T-helper 2 cell treated with Interferon-gamma antibody and Interleukin-4, amounts not matched to agents 5 μg/mL and 100 μg/mL, for 36 hours (primary cell): ENCODE results near the gene KCNJ1.

Source experiments
- DNase-seq: peaks from one replicate; pipeline ENCODE4 v3.0.0; 2021; ENCODE audit warnings: low spot score
- H3K27ac Mint-ChIP-seq: one replicate; pipeline ENCODE4 v1.8.0; 2021; ENCODE audit warnings: mild to moderate bottlenecking, mixed read lengths
- H3K27me3 Mint-ChIP-seq: one replicate; pipeline ENCODE4 v1.8.0; 2021; ENCODE audit warnings: low read depth, mixed read lengths
- H3K36me3 Mint-ChIP-seq: one replicate; pipeline ENCODE4 v1.8.0; 2021; ENCODE audit warnings: low read depth, mixed read lengths
- H3K4me1 Mint-ChIP-seq: one replicate; pipeline ENCODE4 v1.8.0; 2021; ENCODE audit warnings: low read depth, mixed read lengths
- H3K4me3 Mint-ChIP-seq: one replicate; pipeline ENCODE4 v1.8.0; 2022; ENCODE audit warnings: mild to moderate bottlenecking, moderate library complexity, mixed read lengths
- H3K9me3 Mint-ChIP-seq: one replicate; pipeline ENCODE4 v1.8.0; 2021; ENCODE audit warnings: mixed read lengths

KCNJ1 gene

GRCh38 chr11:128867277-128867676 is at the start of gene KCNJ1:
Gene KCNJ1, minus strand, starts transcription at chr11:128867296. Its CDS starts 27,053 bp downstream, at chr11:128840243.
- DNase-seq = no peak
- Mint-ChIP-seq H3K4me1 (no peaks in the 10 kb centered on the region), H3K9me3 (no peaks in the 10 kb centered on the region), H3K36me3 (no peaks in the 10 kb centered on the region), H3K4me3 (no peak within 1 kb of the TSS), H3K27me3 (peaks cover 17% of the 10 kb centered on the region), H3K27ac (no peak within 1 kb of the TSS)

- Mint-ChIP-seq H3K36me3 (no peaks in the 10 kb centered on the region), H3K4me3 (no peak overlapping the region), H3K4me1 (no peaks in the 10 kb centered on the region), H3K27me3 (peaks cover 7% of the 10 kb centered on the region), H3K9me3 (no peaks in the 10 kb centered on the region), H3K27ac (no peak overlapping the region)
- DNase-seq = no peak
Observed at GRCh38 chr11:128916681-128917080, 49.6 kb upstream of the KCNJ1 start.

- no peaks in the 10 kb centered on the region for H3K4me1 Mint-ChIP-seq
Observed at GRCh38 chr11:128916037-128916572, 49.0 kb upstream of the KCNJ1 start.

GRCh38 chr11:128915149-128915521 is 48.0 kb upstream of the KCNJ1 start:
- Mint-ChIP-seq H3K27ac (no peak overlapping the region), H3K9me3 (no peaks in the 10 kb centered on the region), H3K4me3 (no peak overlapping the region), H3K27me3 (peaks cover 7% of the 10 kb centered on the region), H3K36me3 (no peaks in the 10 kb centered on the region), H3K4me1 (no peaks in the 10 kb centered on the region)
- no peak for DNase-seq

More at GRCh38 chr11:128916037-128916572, 49.0 kb upstream of the KCNJ1 start:
- Mint-ChIP-seq H3K9me3 (no peaks in the 10 kb centered on the region), H3K27ac (no peak overlapping the region), H3K27me3 (peaks cover 7% of the 10 kb centered on the region), H3K4me3 (no peak overlapping the region), H3K36me3 (no peaks in the 10 kb centered on the region)
- DNase-seq = no peak

GRCh38 chr11:128914216-128915148 is 47.4 kb upstream of the KCNJ1 start:
- Mint-ChIP-seq H3K4me1 (no peaks in the 10 kb centered on the region), H3K27me3 (peaks cover 10% of the 10 kb centered on the region), H3K27ac (no peak overlapping the region), H3K9me3 (no peaks in the 10 kb centered on the region), H3K36me3 (no peaks in the 10 kb centered on the region), H3K4me3 (no peak overlapping the region)
- no peak for DNase-seq

- Mint-ChIP-seq H3K4me1 (no peaks in the 10 kb centered on the region), H3K4me3 (no peak overlapping the region), H3K9me3 (no peaks in the 10 kb centered on the region), H3K36me3 (no peaks in the 10 kb centered on the region), H3K27ac (no peak overlapping the region), H3K27me3 (peaks cover 12% of the 10 kb centered on the region)
- DNase-seq = no peak
Observed at GRCh38 chr11:128913806-128914205, 46.7 kb upstream of the KCNJ1 start.

- Mint-ChIP-seq H3K36me3 (no peaks in the 10 kb centered on the region), H3K9me3 (no peaks in the 10 kb centered on the region), H3K27ac (no peak overlapping the region), H3K4me3 (no peak overlapping the region), H3K27me3 (peaks cover 31% of the 10 kb centered on the region), H3K4me1 (no peaks in the 10 kb centered on the region)
- DNase-seq = no peak
Observed at GRCh38 chr11:128911701-128912100, 44.6 kb upstream of the KCNJ1 start.

GRCh38 chr11:128911239-128911638 is 44.1 kb upstream of the KCNJ1 start:
- DNase-seq = no peak
- Mint-ChIP-seq H3K4me3 (no peak overlapping the region), H3K27me3 (peaks cover 34% of the 10 kb centered on the region), H3K36me3 (no peaks in the 10 kb centered on the region), H3K27ac (no peak overlapping the region), H3K9me3 (no peaks in the 10 kb centered on the region), H3K4me1 (peaks cover 1% of the 10 kb centered on the region)

- no peak for DNase-seq
- H3K4me3 Mint-ChIP-seq = no peak overlapping the region
- no peaks in the 10 kb centered on the region for H3K9me3 Mint-ChIP-seq
- no peak overlapping the region for H3K27ac Mint-ChIP-seq
- H3K27me3 Mint-ChIP-seq = peaks cover 37% of the 10 kb centered on the region
- no peaks in the 10 kb centered on the region for H3K36me3 Mint-ChIP-seq
- peaks cover 8% of the 10 kb centered on the region for H3K4me1 Mint-ChIP-seq
Observed at GRCh38 chr11:128910576-128910975, 43.5 kb upstream of the KCNJ1 start.

- no peak overlapping the region for H3K4me3 Mint-ChIP-seq
- no peak overlapping the region for H3K27ac Mint-ChIP-seq
- H3K27me3 Mint-ChIP-seq = peaks cover 40% of the 10 kb centered on the region
- H3K36me3 Mint-ChIP-seq = no peaks in the 10 kb centered on the region
- H3K4me1 Mint-ChIP-seq = peaks cover 8% of the 10 kb centered on the region
- no peaks in the 10 kb centered on the region for H3K9me3 Mint-ChIP-seq
- no peak for DNase-seq
Observed at GRCh38 chr11:128909438-128910125, 42.5 kb upstream of the KCNJ1 start.

- H3K27ac Mint-ChIP-seq = no peak overlapping the region
- no peaks in the 10 kb centered on the region for H3K36me3 Mint-ChIP-seq
- H3K9me3 Mint-ChIP-seq = no peaks in the 10 kb centered on the region
- no peak for DNase-seq
- peaks cover 8% of the 10 kb centered on the region for H3K4me1 Mint-ChIP-seq
- H3K4me3 Mint-ChIP-seq = no peak overlapping the region
- peaks cover 50% of the 10 kb centered on the region for H3K27me3 Mint-ChIP-seq
Observed at GRCh38 chr11:128908391-128909246, 41.5 kb upstream of the KCNJ1 start.

GRCh38 chr11:128907585-128907984 is 40.5 kb upstream of the KCNJ1 start:
- Mint-ChIP-seq H3K4me3 (no peak overlapping the region), H3K36me3 (no peaks in the 10 kb centered on the region), H3K4me1 (peaks cover 8% of the 10 kb centered on the region), H3K27ac (no peak overlapping the region), H3K27me3 (peaks cover 60% of the 10 kb centered on the region), H3K9me3 (no peaks in the 10 kb centered on the region)
- no peak for DNase-seq

GRCh38 chr11:128906185-128907050 is 39.3 kb upstream of the KCNJ1 start:
- Mint-ChIP-seq H3K27me3 (peaks cover 64% of the 10 kb centered on the region), H3K4me1 (peaks cover 8% of the 10 kb centered on the region), H3K27ac (no peak overlapping the region), H3K9me3 (no peaks in the 10 kb centered on the region), H3K36me3 (no peaks in the 10 kb centered on the region), H3K4me3 (peak overlapping the region; percentile 75)
- no peak for DNase-seq
